BE2C (cell line): ENCODE data around the gene PGAM5.
"Not testable (repeated sequence)": the region's sequence is repeated elsewhere in the genome, so short reads cannot be mapped to it uniquely, and the experiment has no call there.

ENCODE experiments used
- DNase-seq: peaks from one replicate; pipeline ENCODE4 v3.0.0-alpha.2; 2020
- H3K27me3 ChIP-seq: fragments of 250-450 bp; sonication (Bioruptor Pico); 2 replicates; pipeline ENCODE4 v1.5.1; 2020; ENCODE audit warnings: mild to moderate bottlenecking
- H3K36me3 ChIP-seq: fragments of 250-450 bp; sonication (Bioruptor Pico); 2 replicates; pipeline ENCODE4 v1.5.1; 2020; ENCODE audit warnings: mild to moderate bottlenecking
- H3K4me1 ChIP-seq: fragments of 250-450 bp; sonication (Bioruptor Pico); 2 replicates; pipeline ENCODE4 v1.5.1; 2020
- H3K4me3 ChIP-seq: 2 replicates; pipeline ENCODE4 v1.5.1; 2011; ENCODE audit warnings: low read depth, low read length
- H3K9me3 ChIP-seq: fragments of 250-450 bp; sonication (Bioruptor Pico); 2 replicates; pipeline ENCODE4 v1.5.1; 2020
- CTCF ChIP-seq: IDR thresholded peaks from 2 replicates; pipeline ENCODE4 v1.5.1; 2012; ENCODE audit warnings: mild to moderate bottlenecking, low read depth, low read length

PGAM5 gene

DNA sequence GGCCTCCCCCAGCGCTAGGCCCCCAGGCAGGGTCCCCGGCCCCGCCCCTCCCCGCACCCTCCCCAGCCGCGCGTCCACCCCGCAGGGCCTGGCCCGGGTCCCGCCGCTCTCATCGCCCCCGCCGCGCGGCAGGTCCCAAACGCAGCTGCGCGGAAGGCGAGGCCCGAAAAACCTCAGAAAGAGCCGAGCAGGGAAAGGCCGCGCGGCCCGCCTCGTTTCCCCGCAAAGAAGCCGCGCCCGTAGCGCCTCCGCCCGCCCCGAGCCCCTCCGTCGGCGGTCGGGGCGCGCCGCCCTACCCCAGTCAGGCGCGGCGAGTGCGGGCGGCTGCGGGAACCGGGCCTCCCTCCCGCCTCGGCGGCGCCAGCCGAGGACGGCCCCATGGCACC, 23.8 kb upstream of the PGAM5 start:
- no peaks in the 10 kb centered on the region for H3K9me3 ChIP-seq
- H3K27me3 ChIP-seq = 0 out of 2 replicates have a peak, but pooled peaks cover 2% of the 10 kb centered on the region
- H3K4me3 ChIP-seq = peak overlapping the region; percentile 66
- H3K36me3 ChIP-seq = peaks cover 6% of the 10 kb centered on the region
- DNase-seq = no peak
- no peak for TF ChIP-seq CTCF
- no peaks in the 10 kb centered on the region for H3K4me1 ChIP-seq

GRCh38 chr12:132687211-132688164, 23.2 kb upstream of the PGAM5 start, which contains the start of the genes POLE and PXMP2:
Gene POLE (minus strand): TSS chr12:132687342. CDS start chr12:132687315, 27 bp downstream.
Gene PXMP2 (plus strand): TSS chr12:132687587. CDS start chr12:132687671, 84 bp downstream.
- H3K4me1 ChIP-seq = no peaks in the 10 kb centered on the region
- H3K36me3 ChIP-seq = peaks cover 6% of the 10 kb centered on the region
- no peaks in the 10 kb centered on the region for H3K9me3 ChIP-seq
- TF ChIP-seq CTCF = no peak
- H3K4me3 ChIP-seq = peak within 1 kb of the TSS; percentile 66
- 0 out of 2 replicates have a peak, but pooled peaks cover 2% of the 10 kb centered on the region for H3K27me3 ChIP-seq
- peak; percentile 98 for DNase-seq

GRCh38 chr12:132689227-132689626, 21.4 kb upstream of the PGAM5 start:
- no peak overlapping the region for H3K4me3 ChIP-seq

DNA sequence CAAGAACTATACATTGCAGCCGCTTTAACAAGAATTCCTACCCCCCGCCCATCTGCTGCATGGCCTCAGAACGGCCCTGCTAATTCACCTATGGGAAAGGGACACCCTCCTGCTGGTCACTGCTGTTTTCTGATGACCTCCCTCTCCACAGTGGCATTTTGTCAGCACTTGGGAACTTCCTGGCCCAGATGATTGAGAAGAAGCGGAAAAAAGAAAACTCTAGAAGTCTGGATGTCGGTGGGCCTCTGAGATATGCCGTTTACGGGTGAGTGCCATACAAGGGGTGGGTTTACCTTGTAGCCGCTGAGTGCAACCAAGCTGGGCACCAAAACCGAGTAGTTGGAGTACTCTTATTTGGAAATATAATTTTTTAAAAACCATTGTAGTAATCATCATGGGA, 20.5 kb upstream of the PGAM5 start:
- H3K4me1 ChIP-seq = no peaks in the 10 kb centered on the region
- no peaks in the 10 kb centered on the region for H3K9me3 ChIP-seq
- H3K36me3 ChIP-seq = peaks cover 6% of the 10 kb centered on the region
- no peak overlapping the region for H3K4me3 ChIP-seq
- H3K27me3 ChIP-seq = 0 out of 2 replicates have a peak, but pooled peaks cover 2% of the 10 kb centered on the region
- no peak for DNase-seq
- no peak for TF ChIP-seq CTCF

More at GRCh38 chr12:132689227-132689626, 21.4 kb upstream of the PGAM5 start:
- DNase-seq = no peak
- Histone ChIP-seq H3K27me3 (0 out of 2 replicates have a peak, but pooled peaks cover 2% of the 10 kb centered on the region), H3K4me1 (no peaks in the 10 kb centered on the region), H3K36me3 (peaks cover 6% of the 10 kb centered on the region), H3K9me3 (no peaks in the 10 kb centered on the region)
- no peak for TF ChIP-seq CTCF

GRCh38 chr12:132692030-132692429, 18.6 kb upstream of the PGAM5 start:
- not testable (repeated sequence) for H3K4me3 ChIP-seq, H3K27me3 ChIP-seq, DNase-seq, H3K4me1 ChIP-seq, H3K9me3 ChIP-seq
- peaks cover 20% of the 10 kb centered on the region for H3K36me3 ChIP-seq

DNA sequence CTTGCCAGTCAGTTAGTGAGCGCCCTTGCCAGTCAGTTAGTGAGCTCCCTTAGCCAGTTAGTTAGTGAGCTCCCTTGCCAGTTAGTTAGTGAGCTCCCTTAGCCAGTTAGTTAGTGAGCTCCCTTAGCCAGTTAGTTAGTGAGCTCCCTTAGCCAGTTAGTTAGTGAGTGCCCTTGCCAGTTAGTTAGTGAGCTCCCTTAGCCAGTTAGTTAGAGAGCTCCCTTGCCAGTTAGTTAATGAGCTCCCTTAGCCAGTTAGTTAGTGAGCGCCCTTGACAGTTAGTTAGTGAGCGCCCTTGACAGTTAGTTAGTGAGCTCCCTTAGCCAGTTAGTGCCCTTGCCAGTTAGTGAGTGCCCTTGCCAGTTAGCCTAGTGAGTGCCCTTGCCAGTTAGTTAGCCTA, 15.8 kb upstream of the PGAM5 start:
- not testable (repeated sequence) for H3K27me3 ChIP-seq, H3K9me3 ChIP-seq, DNase-seq, H3K4me3 ChIP-seq, H3K4me1 ChIP-seq
- H3K36me3 ChIP-seq = peaks cover 26% of the 10 kb centered on the region

GRCh38 chr12:132695431-132695830, 15.2 kb upstream of the PGAM5 start:
- no peak overlapping the region for H3K4me3 ChIP-seq
- no peak for TF ChIP-seq CTCF
- no peaks in the 10 kb centered on the region for H3K9me3 ChIP-seq
- no peaks in the 10 kb centered on the region for H3K4me1 ChIP-seq
- no peaks in the 10 kb centered on the region for H3K27me3 ChIP-seq
- no peak for DNase-seq
- peaks cover 26% of the 10 kb centered on the region for H3K36me3 ChIP-seq
